MM.1S (cell line): ENCODE results near the gene VAMP2.

Experiments
- DNase-seq: peaks from one replicate; pipeline ENCODE4 v3.0.0-alpha.2; 2015
- H2AFZ ChIP-seq: fragments of 300-600 bp; sonication (generic); 2 replicates; pipeline ENCODE4 v1.6.0; 2016; ENCODE audit warnings: antibody characterized with exemption, low read length
- H3F3A ChIP-seq: fragments of 300-600 bp; sonication (generic); 2 replicates; pipeline ENCODE4 v1.6.1; 2016; ENCODE audit warnings: mild to moderate bottlenecking, antibody characterized with exemption, low read length, moderate library complexity, mixed read lengths; ENCODE audit not compliant: insufficient read depth
- H3K27ac ChIP-seq: fragments of 300-600 bp; sonication (generic); 2 replicates; pipeline ENCODE4 v1.5.1; 2016; ENCODE audit warnings: mild to moderate bottlenecking, low read length
- H3K27me3 ChIP-seq: fragments of 300-600 bp; sonication (generic); replicated peaks from 2 replicates; pipeline ENCODE4 v1.6.0; 2016; ENCODE audit warnings: low read length; ENCODE audit not compliant: insufficient read depth
- H3K36me3 ChIP-seq: fragments of 300-600 bp; sonication (generic); replicated peaks from 2 replicates; pipeline ENCODE4 v1.6.1; 2016; ENCODE audit warnings: mild to moderate bottlenecking, low read length, mixed read lengths; ENCODE audit not compliant: insufficient read depth
- H3K4me1 ChIP-seq: fragments of 300-600 bp; sonication (generic); 2 replicates; pipeline ENCODE4 v1.6.1; 2016; ENCODE audit warnings: low read length, mixed read lengths
- H3K4me2 ChIP-seq: fragments of 300-600 bp; sonication (generic); 2 replicates; pipeline ENCODE4 v1.6.0; 2016; ENCODE audit warnings: low read depth, low read length
- H3K4me3 ChIP-seq: fragments of 300-600 bp; sonication (generic); 2 replicates; pipeline ENCODE4 v1.5.1; 2016; ENCODE audit warnings: low read length, mixed read lengths
- H3K79me2 ChIP-seq: fragments of 300-600 bp; sonication (generic); 2 replicates; pipeline ENCODE4 v1.6.1; 2016; ENCODE audit warnings: mixed run types, low read length, mixed read lengths
- H3K9ac ChIP-seq: fragments of 300-600 bp; sonication (generic); 2 replicates; pipeline ENCODE4 v1.6.1; 2016; ENCODE audit warnings: low read length, mixed read lengths
- H3K9me2 ChIP-seq: fragments of 300-600 bp; sonication (generic); replicated peaks from 2 replicates; pipeline ENCODE4 v1.6.1; 2016; ENCODE audit warnings: mild to moderate bottlenecking, low read length, mixed read lengths; ENCODE audit not compliant: insufficient read depth
- H3K9me3 ChIP-seq: fragments of 300-600 bp; sonication (generic); replicated peaks from 2 replicates; pipeline ENCODE4 v1.6.1; 2016; ENCODE audit warnings: mild to moderate bottlenecking, low read length, mixed read lengths; ENCODE audit not compliant: insufficient read depth
- H4K20me1 ChIP-seq: fragments of 300-600 bp; sonication (generic); 2 replicates; pipeline ENCODE4 v1.6.1; 2016; ENCODE audit warnings: mild to moderate bottlenecking, low read length, moderate library complexity, mixed read lengths; ENCODE audit not compliant: insufficient read depth
- EZH2 ChIP-seq: fragments of 300-600 bp; sonication (generic); optimal IDR thresholded peaks from 2 replicates; pipeline ENCODE3; 2017; ENCODE audit warnings: low read depth, mild to moderate bottlenecking, antibody characterized with exemption, low read length, mixed read lengths
- EZH2phosphoT487 ChIP-seq: fragments of 300-600 bp; sonication (generic); IDR thresholded peaks from 2 replicates; pipeline ENCODE4 v1.6.1; 2018; ENCODE audit warnings: antibody characterized with exemption, low read length
- TF ChIP-seq, protein P1 (sequence below): fragments of 300-600 bp; sonication (generic); IDR thresholded peaks from 2 replicates; pipeline ENCODE4 v1.5.1; 2016; ENCODE audit warnings: antibody characterized with exemption, low read length, mixed read lengths

VAMP2 gene

DNA sequence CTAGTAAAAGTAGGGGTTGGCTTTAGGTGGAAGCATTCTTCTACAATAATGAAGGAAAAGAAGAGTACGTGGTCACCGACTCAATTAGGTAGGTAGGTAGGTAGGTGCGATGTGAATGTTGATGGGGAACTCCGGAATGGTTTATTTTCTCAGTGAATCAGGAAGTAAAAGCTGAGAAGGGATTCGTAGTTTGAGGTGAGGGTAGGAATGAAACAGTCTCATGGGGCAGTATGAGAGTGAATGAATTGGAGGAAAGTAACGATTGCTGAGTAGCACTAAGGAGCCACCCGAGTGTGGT lies 24.4 kb downstream of the VAMP2 start:
- no peaks in the 10 kb centered on the region for H3K9me2 ChIP-seq
- peak overlapping the region; percentile 86; the same call in 1 of the 2 replicates for H3K27ac ChIP-seq
- H3F3A ChIP-seq: peaks cover 24% of the 10 kb centered on the region
- no peaks in the 10 kb centered on the region for H3K36me3 ChIP-seq
- DNase-seq: no peak
- no peaks in the 10 kb centered on the region for H3K9me3 ChIP-seq
- H2AFZ ChIP-seq: peak overlapping the region; percentile 16
- H3K4me3 ChIP-seq: peak overlapping the region; percentile 59
- TF ChIP-seq EZH2 (no peak), EZH2phosphoT487 (no peak)
- TF ChIP-seq, protein P1, sequence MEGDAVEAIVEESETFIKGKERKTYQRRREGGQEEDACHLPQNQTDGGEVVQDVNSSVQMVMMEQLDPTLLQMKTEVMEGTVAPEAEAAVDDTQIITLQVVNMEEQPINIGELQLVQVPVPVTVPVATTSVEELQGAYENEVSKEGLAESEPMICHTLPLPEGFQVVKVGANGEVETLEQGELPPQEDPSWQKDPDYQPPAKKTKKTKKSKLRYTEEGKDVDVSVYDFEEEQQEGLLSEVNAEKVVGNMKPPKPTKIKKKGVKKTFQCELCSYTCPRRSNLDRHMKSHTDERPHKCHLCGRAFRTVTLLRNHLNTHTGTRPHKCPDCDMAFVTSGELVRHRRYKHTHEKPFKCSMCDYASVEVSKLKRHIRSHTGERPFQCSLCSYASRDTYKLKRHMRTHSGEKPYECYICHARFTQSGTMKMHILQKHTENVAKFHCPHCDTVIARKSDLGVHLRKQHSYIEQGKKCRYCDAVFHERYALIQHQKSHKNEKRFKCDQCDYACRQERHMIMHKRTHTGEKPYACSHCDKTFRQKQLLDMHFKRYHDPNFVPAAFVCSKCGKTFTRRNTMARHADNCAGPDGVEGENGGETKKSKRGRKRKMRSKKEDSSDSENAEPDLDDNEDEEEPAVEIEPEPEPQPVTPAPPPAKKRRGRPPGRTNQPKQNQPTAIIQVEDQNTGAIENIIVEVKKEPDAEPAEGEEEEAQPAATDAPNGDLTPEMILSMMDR: no peak
- peak overlapping the region; percentile 44; the same call in 1 of the 2 replicates for H3K9ac ChIP-seq
- H3K27me3 ChIP-seq: peaks cover 18% of the 10 kb centered on the region
- no peaks in the 10 kb centered on the region for H4K20me1 ChIP-seq
- peak overlapping the region; percentile 94 for H3K4me2 ChIP-seq
- H3K79me2 ChIP-seq: no peaks in the 10 kb centered on the region
- peaks cover 7% of the 10 kb centered on the region for H3K4me1 ChIP-seq

DNA sequence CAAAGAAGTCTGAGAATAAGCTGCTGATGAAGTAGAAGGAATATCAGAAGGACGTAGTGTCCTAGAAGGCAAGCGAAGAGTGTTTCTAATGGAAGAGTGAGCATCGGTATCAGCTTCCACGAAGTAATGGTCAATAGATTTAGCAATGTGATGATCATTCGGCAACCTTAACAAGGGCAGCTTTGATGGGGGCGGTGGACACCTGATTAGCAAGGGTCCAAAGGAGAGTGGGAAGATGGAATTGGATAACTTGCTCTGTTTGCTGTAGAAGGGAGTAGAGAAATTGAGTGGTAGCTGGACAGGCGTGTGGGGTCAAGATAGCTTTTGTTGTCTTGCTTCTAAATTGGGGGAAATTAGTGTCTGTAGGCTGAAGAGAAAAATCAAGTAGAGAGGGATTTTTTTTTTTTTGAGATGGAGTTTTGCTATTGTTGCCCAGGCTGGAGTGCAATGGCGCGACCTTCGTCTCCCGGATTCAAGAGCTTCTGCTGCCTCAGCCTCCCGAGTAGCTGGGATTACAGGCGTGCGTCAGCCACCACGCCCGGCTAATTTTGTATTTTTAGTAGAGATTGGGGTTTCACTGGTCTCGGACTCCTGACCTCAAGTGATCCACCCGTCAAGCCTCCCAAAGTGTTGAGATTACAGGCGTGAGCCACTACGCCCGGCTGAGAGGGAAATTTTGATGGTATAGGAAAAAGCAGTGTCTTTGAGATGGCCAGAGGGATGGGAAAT lies 24.9 kb downstream of the VAMP2 start:
- no peak for DNase-seq
- Histone ChIP-seq H3K27ac (peak overlapping the region; percentile 86; the same call in 1 of the 2 replicates), H3K9ac (peak overlapping the region; percentile 44; the same call in 1 of the 2 replicates), H3K4me1 (peaks cover 7% of the 10 kb centered on the region), H3K79me2 (no peaks in the 10 kb centered on the region), H3K9me2 (no peaks in the 10 kb centered on the region), H3F3A (peaks cover 24% of the 10 kb centered on the region), H3K4me3 (peak overlapping the region; percentile 59), H3K36me3 (no peaks in the 10 kb centered on the region), H4K20me1 (no peaks in the 10 kb centered on the region), H3K4me2 (peak overlapping the region; percentile 94), H2AFZ (peak overlapping the region; percentile 16), H3K9me3 (no peaks in the 10 kb centered on the region), H3K27me3 (peaks cover 22% of the 10 kb centered on the region)
- TF ChIP-seq, protein P1: no peak
- TF ChIP-seq EZH2: no peak
- TF ChIP-seq EZH2phosphoT487: no peak

DNA sequence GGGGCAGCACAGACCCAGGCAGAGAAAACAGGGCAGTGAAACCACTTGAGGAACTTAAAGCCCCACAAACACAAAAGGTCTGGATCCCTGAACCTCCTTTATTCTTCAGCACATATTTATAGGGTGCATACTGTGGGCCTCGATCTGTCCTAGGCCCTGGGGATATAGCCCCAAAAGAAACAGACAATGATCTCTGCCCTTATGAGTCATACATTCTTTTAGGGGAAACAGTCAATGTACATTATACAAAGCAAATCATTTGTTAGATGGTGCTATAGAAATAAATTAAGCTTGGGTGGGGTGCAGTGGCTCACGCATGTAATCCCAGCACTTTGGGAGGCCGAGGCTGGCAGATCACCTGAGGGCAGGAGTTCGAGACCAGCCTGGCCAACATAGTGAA lies 28.8 kb downstream of the VAMP2 start:
- no peak overlapping the region for H2AFZ ChIP-seq
- peaks cover 7% of the 10 kb centered on the region for H3K4me1 ChIP-seq

More for the DNA sequence above, 28.8 kb downstream of the VAMP2 start:
- DNase-seq: no peak
- Histone ChIP-seq H3K79me2 (no peaks in the 10 kb centered on the region), H3K4me3 (no peak overlapping the region), H3F3A (peaks cover 9% of the 10 kb centered on the region), H3K27ac (no peak overlapping the region), H4K20me1 (no peaks in the 10 kb centered on the region), H3K4me2 (no peak overlapping the region), H3K27me3 (peaks cover 55% of the 10 kb centered on the region), H3K36me3 (no peaks in the 10 kb centered on the region), H3K9ac (no peak overlapping the region), H3K9me2 (no peaks in the 10 kb centered on the region), H3K9me3 (no peaks in the 10 kb centered on the region)
- TF ChIP-seq EZH2phosphoT487: no peak
- TF ChIP-seq, protein P1: no peak
- no peak for TF ChIP-seq EZH2
